B cell (primary cell): ENCODE data around the gene SPATA2.

Experiments used
- CTCF ChIP-seq: fragments of 200-600 bp; IDR thresholded peaks from one replicate; pipeline ENCODE4 v1.8.0; 2022; ENCODE audit warnings: antibody characterized with exemption, mild to moderate bottlenecking
- EZH2 ChIP-seq: IDR thresholded peaks from 2 replicates; pipeline ENCODE4 v1.6.1; 2012; ENCODE audit warnings: borderline replicate concordance, low read depth, mild to moderate bottlenecking, moderate library complexity, low read length; ENCODE audit not compliant: insufficient read depth, poor library complexity, severe bottlenecking

GRCh38 chr20:49863666-49864065 lies 51.7 kb downstream of the SPATA2 start:
- TF ChIP-seq EZH2 (no peak), CTCF (no peak)
